Measurements from ENCODE around the gene HAGH. TPM values are rescaled to one million over a fixed set of nuclear protein-coding genes. Genes with fewer than 3 reads are reported as not detected.

HAGH gene
- total RNA-seq, 1 donor from 2014 or later: 172 TPM

DNA sequence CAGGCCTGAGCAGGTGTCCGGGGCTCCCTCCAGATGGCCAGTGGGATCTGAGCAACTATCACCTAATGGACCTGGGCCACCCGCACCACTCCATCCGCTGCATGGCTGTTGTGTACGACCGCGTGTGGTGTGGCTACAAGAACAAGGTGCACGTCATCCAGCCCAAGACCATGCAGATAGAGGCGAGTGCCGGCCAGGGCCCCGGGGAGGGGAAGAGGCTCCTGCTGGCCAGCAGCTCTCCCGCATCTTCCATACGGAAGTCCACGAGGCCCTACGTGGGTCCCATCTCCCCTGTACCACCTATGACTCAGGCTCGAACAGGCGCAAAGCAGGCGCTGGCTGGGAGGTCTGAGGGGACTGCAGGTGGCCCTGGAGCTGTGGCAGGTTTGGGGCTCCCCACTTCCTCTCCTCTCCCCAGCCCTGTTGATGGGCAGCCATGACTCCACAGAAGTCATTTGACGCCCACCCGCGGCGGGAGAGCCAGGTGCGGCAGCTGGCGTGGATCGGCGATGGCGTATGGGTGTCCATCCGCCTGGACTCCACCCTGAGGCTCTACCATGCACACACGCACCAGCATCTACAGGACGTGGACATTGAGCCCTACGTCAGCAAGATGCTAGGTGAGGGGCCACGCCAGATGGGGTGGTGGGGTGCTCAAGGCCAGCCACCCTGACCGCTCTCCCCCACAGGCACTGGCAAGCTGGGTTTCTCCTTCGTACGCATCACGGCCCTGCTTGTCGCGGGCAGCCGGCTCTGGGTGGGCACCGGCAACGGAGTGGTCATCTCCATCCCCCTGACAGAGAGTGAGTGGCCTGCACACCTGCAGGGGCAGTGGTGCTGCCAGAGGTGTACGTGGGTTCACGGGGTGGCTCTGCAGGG, 59.3 kb downstream of the HAGH start:
- TF ChIP-seq, protein P1, sequence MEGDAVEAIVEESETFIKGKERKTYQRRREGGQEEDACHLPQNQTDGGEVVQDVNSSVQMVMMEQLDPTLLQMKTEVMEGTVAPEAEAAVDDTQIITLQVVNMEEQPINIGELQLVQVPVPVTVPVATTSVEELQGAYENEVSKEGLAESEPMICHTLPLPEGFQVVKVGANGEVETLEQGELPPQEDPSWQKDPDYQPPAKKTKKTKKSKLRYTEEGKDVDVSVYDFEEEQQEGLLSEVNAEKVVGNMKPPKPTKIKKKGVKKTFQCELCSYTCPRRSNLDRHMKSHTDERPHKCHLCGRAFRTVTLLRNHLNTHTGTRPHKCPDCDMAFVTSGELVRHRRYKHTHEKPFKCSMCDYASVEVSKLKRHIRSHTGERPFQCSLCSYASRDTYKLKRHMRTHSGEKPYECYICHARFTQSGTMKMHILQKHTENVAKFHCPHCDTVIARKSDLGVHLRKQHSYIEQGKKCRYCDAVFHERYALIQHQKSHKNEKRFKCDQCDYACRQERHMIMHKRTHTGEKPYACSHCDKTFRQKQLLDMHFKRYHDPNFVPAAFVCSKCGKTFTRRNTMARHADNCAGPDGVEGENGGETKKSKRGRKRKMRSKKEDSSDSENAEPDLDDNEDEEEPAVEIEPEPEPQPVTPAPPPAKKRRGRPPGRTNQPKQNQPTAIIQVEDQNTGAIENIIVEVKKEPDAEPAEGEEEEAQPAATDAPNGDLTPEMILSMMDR (IDR thresholded peaks at IDR 0.05; ENCODE audit: borderline replicate concordance): no peak
- no peaks in the 10 kb centered on the region for H3K27me3 ChIP-seq (ENCODE audit: low read depth)
- H3K4me1 ChIP-seq: peaks cover 32% of the 10 kb centered on the region
- no peak overlapping the region for H3K27ac ChIP-seq (replicated peaks)
- DNase-seq: no peak
- H3K9me3 ChIP-seq (replicated peaks): no peaks in the 10 kb centered on the region
- peaks cover 67% of the 10 kb centered on the region for H3K36me3 ChIP-seq
- H3K4me3 ChIP-seq: no peak overlapping the region
- intact Hi-C loops (cut with micrococcal nuclease): no loop called here

DNA sequence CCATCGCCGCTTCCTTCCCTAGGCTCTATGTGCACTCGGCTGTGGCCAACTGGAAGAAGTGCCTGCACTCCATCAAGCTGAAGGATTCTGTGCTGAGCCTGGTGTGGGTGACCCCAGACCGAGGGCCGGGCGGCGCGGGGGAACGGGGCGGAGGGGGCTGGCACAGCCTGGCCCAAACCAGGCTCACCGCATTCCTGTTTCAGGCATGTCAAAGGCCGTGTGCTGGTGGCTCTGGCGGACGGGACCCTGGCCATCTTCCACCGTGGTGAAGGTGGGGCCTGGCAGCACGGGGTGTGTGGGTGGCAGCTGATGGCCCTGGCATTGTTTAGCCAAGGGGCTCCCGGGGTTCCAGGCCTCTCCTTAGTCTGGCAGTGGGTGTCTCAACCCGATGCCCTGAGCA, 59.9 kb downstream of the HAGH start:
- DNase-seq: no peak
- Histone ChIP-seq H3K4me3 (no peak overlapping the region), H3K4me1 (peaks cover 26% of the 10 kb centered on the region), H3K9me3 (replicated peaks) (no peaks in the 10 kb centered on the region), H3K27ac (replicated peaks) (no peak overlapping the region), H3K27me3 (ENCODE audit: low read depth) (no peaks in the 10 kb centered on the region), H3K36me3 (peaks cover 74% of the 10 kb centered on the region)
- intact Hi-C loops (cut with micrococcal nuclease): no loop called here
- TF ChIP-seq, protein P1 (IDR thresholded peaks at IDR 0.05; ENCODE audit: borderline replicate concordance): no peak

DNA sequence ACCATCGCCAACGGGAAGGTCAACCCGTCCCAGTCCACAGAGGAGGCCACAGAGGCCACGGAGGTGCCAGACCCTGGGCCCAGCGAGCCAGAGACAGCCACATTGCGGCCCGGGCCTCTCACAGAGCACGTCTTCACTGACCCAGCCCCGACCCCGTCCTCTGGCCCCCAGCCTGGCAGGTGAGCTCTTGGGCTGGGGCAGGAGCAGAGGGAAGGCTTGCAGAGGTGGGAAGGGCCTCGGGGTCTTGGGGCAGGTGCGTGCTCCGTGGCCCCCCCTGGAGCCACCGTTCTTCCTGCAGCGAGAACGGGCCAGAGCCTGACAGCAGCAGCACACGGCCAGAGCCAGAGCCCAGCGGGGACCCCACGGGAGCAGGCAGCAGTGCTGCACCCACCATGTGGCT, 60.4 kb downstream of the HAGH start:
- intact Hi-C loops (cut with micrococcal nuclease): no loop called here
- Histone ChIP-seq H3K36me3 (peaks cover 75% of the 10 kb centered on the region), H3K9me3 (replicated peaks) (no peaks in the 10 kb centered on the region), H3K27ac (replicated peaks) (no peak overlapping the region), H3K4me1 (peaks cover 21% of the 10 kb centered on the region), H3K4me3 (no peak overlapping the region), H3K27me3 (ENCODE audit: low read depth) (no peaks in the 10 kb centered on the region)
- DNase-seq: no peak
- TF ChIP-seq, protein P1 (IDR thresholded peaks at IDR 0.05; ENCODE audit: borderline replicate concordance): no peak

DNA sequence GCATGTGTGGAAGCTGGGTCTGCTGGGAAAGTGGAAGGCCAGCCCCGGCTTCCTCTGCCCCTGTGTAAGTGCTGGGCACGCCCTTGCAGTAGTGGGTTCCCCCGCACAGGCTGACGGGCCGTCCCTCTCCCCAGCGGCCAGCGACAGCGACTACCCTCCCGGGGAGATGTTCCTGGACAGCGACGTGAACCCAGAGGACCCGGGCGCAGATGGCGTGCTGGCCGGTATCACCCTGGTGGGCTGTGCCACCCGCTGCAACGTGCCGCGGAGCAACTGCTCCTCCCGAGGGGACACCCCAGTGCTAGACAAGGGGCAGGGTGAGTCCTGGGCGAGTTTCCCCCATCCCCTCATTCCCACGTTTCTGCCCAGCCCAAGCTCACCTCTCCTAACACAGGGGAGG, 60.8 kb downstream of the HAGH start:
- H3K4me3 ChIP-seq: no peak overlapping the region
- peaks cover 79% of the 10 kb centered on the region for H3K36me3 ChIP-seq
- DNase-seq: no peak
- TF ChIP-seq, protein P1 (IDR thresholded peaks at IDR 0.05; ENCODE audit: borderline replicate concordance): no peak
- intact Hi-C loops (cut with micrococcal nuclease): no loop called here
- peaks cover 17% of the 10 kb centered on the region for H3K4me1 ChIP-seq
- H3K9me3 ChIP-seq (replicated peaks): no peaks in the 10 kb centered on the region
- H3K27me3 ChIP-seq (ENCODE audit: low read depth): no peaks in the 10 kb centered on the region
- no peak overlapping the region for H3K27ac ChIP-seq (replicated peaks)

DNA sequence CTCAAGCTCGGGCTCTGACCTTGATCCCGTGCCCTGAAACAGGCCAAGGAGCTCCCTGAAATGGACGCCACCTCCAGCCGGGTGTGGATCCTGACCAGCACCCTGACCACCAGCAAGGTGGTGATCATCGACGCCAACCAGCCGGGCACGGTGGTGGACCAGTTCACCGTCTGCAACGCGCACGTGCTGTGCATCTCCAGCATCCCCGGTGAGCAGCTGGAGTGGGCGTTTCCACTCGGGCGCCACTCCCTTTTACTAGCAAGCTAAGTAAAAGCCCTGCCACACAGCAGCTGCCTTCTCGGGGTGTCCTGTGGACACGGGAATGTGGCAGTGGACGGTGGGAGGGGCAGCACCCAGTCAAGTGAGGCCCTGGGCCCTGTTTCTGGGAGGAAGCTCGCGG, 61.7 kb downstream of the HAGH start:
- Histone ChIP-seq H3K36me3 (peaks cover 87% of the 10 kb centered on the region), H3K4me3 (no peak overlapping the region)
- intact Hi-C loops (cut with micrococcal nuclease): no loop called here

More for the DNA sequence above, 61.7 kb downstream of the HAGH start:
- no peaks in the 10 kb centered on the region for H3K9me3 ChIP-seq (replicated peaks)
- H3K27me3 ChIP-seq (ENCODE audit: low read depth): no peaks in the 10 kb centered on the region
- H3K4me1 ChIP-seq: peaks cover 8% of the 10 kb centered on the region
- H3K27ac ChIP-seq (replicated peaks): no peak overlapping the region
- no peak for DNase-seq
- TF ChIP-seq, protein P1 (IDR thresholded peaks at IDR 0.05; ENCODE audit: borderline replicate concordance): no peak
